HEK293T (cell line): ENCODE results near the gene NKAP.

Source experiments
- FOXM1 ChIP-seq: fragments of 450-650 bp; IDR thresholded peaks from 2 replicates; pipeline ENCODE4 v1.6.1; 2017; ENCODE audit warnings: mild to moderate bottlenecking, borderline replicate concordance
- L3MBTL2 ChIP-seq: fragments of 450-650 bp; conservative IDR thresholded peaks from 2 replicates; pipeline ENCODE4 v1.6.1; 2016; ENCODE audit warnings: mild to moderate bottlenecking
- SUZ12 ChIP-seq: fragments of 450-650 bp; IDR thresholded peaks from 2 replicates; pipeline ENCODE4 v1.6.1; 2016; ENCODE audit warnings: mild to moderate bottlenecking
- ZNF384 ChIP-seq: fragments of 450-650 bp; IDR thresholded peaks from 2 replicates; pipeline ENCODE4 v1.6.1; 2016
- TF ChIP-seq, protein P1 (sequence below): fragments of 450-650 bp; IDR thresholded peaks from 2 replicates; pipeline ENCODE4 v1.6.1; 2016

DNA sequence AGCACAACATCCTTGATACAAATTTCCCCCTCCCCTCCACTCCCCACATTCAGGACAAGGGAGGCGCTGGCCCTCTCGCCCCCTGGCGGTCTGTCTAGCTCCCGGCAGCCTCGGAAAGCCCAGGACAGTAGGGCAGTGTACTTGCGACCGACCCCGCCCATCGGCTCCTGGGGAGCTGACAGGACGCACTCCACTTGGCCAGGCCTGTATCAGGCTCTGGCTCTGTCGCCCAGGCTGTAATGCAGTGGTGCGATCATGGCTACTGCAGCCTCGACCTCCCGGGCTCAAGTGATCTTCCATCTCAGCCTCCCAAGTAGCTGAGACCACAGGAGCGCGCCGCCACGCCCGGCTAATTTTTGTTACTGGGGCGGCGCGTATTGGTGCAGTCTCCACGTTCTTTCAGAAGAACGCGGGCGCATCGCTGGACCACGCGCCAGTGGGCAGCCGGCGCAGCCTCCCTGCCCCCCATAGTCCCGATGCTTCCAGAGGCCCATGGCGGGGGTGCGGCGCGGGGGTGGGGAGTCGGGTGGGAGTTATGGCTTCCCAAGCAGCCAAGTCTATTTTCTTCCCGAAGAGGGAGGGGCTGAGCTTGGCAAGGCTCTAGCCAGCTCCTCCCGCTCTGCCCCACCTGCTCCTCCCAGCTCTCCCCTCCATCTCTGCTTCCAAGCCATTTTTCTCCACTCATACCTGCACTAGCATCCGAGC lies 55.7 kb downstream of the NKAP start:
- TF ChIP-seq ZNF384 (no peak), SUZ12 (no peak), FOXM1 (no peak), L3MBTL2 (peak; percentile 26; the same call in 1 of the 2 replicates)
- TF ChIP-seq, protein P1, sequence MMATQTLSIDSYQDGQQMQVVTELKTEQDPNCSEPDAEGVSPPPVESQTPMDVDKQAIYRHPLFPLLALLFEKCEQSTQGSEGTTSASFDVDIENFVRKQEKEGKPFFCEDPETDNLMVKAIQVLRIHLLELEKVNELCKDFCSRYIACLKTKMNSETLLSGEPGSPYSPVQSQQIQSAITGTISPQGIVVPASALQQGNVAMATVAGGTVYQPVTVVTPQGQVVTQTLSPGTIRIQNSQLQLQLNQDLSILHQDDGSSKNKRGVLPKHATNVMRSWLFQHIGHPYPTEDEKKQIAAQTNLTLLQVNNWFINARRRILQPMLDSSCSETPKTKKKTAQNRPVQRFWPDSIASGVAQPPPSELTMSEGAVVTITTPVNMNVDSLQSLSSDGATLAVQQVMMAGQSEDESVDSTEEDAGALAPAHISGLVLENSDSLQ, result no peak
